Measurements from ENCODE around the gene CEP170. TPM values are rescaled to one million over a fixed set of nuclear protein-coding genes. Genes with fewer than 3 reads are reported as not detected.
A peak's percentile ranks its signal among the peaks of the same experiment; 100 is the strongest.
"Not testable (repeated sequence)": the region's sequence is repeated elsewhere in the genome, so short reads cannot be mapped to it uniquely, and the experiment has no call there.

The CEP170 gene
- total RNA-seq, 1 donor = 207 TPM

DNA sequence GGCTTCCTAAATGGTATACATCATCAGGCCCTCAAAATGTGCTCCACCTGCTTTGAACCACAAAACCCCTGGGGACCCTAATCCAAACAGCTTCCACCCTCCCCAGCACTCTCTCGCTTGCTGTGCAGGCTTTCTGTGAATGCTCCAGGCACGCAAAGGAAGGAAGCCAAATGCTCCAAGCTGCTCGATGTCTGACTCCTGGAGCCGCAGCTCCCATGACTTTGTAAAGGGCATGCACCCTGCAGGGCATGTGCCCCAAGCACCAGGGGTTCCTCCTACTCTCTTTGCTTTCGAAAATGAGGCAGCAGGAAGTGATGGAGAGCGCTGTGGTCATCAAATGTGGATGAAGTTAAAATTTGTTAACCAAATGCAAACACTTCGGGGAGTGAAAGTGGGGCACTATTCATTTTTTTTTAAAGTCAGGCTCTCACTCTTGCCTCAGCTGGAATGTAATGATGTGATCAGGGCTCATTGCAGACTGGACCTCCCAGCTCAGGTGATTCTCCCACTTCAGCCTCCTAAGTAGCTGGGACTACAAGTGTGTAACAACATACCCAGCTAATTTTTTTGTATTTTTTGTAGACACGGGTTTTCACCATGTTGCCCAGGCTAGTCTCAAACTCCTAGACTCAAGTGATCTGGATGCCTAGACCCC, 140.9 kb downstream of the CEP170 start:
- H3K4me3 ChIP-seq (ENCODE audit: low read depth, low read length) = not testable (repeated sequence)
- peak; percentile 86 for DNase-seq (ENCODE audit: low read depth)

DNA sequence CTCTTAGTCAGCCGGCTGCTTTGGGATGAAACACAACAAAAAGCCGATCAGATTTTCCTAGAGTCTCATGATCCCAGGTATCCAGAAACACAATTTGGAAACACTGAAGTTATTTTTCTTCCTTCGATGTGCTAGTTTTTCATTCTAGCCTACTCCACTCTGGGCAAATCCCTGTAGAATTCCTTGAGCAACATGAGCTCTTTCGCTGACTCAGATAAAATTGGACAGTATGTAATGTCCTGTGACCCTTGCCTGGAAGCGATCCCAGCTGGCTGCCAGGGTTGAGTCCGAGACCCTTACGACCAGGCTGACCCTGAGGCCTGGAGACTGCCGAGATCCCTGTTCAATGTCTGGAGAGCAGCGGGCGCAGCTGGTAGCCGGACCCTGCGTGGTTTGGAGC, 147.9 kb downstream of the CEP170 start:
- not testable (repeated sequence) for DNase-seq (ENCODE audit: low read depth); H3K4me3 ChIP-seq (ENCODE audit: low read depth, low read length)

DNA sequence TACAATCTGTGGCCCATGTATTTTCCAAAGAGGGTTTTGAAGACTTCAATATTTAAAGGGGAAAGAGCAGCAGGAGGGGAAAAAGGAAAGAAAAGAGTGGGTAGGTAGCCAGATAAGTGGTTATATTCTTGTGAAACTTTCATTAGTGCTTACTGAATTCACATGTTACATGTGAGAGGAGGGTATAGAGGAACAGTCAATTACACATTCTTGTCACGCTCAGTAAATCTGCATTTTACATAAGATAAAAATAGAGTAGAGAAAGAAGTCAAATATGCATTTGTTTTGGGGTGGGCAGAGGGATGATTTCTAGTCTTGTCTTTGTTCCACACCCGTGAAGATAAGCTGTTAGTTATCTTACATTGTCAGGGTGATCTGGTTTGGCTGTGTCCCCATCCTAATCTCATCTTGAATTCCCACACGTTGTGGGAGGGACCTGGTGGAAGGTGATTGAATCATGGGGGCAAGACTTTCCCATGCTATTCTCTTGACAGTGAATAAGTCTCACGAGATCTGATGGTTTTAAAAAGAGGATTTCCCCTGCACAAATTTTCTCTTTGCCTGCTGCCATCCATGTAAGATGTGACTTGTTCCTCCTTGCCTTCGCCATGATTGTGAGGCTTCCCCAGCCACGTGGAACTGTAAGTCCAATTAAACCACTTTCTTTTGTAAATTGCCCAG, 149.3 kb downstream of the CEP170 start:
- not testable (repeated sequence) for DNase-seq (ENCODE audit: low read depth); H3K4me3 ChIP-seq (ENCODE audit: low read depth, low read length)

DNA sequence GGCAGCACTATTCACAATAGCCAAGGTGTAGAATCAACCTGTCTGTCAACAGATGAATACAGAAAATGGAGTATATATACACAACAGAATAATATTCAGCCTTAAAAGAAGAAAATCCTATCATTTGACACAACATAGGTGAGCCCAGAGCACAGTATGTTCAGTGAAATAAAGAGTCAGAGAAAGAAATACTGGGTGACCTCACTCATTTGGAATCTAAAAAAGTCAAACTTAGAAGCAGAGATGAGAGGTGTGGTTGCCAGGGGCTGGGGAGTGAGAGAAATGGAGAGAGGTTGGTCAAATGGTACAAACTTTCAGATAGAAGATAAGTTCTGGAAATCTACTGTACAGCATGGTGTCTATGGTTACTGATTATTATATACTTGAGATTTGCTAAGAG, 150.0 kb downstream of the CEP170 start:
- not testable (repeated sequence) for DNase-seq (ENCODE audit: low read depth); H3K4me3 ChIP-seq (ENCODE audit: low read depth, low read length)

DNA sequence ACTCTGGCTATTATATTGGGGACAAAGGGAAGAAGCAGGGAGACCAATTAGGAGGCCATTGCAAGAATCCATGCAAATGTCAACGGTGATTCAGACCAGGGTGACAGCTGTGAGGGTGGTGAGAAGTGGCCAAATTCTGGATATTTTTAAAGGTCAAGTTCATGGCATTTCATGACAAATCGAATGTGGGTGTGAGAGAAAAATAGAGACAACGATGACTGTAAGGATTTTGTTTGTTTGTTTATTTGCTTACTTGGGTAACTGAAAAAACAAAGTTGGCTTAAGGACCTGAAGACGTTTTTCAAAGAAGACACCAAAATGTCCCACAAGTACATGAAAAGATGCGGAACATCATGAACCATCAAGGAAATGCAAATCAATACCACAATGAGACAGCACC, 150.6 kb downstream of the CEP170 start:
- not testable (repeated sequence) for H3K4me3 ChIP-seq (ENCODE audit: low read depth, low read length); DNase-seq (ENCODE audit: low read depth)

DNA sequence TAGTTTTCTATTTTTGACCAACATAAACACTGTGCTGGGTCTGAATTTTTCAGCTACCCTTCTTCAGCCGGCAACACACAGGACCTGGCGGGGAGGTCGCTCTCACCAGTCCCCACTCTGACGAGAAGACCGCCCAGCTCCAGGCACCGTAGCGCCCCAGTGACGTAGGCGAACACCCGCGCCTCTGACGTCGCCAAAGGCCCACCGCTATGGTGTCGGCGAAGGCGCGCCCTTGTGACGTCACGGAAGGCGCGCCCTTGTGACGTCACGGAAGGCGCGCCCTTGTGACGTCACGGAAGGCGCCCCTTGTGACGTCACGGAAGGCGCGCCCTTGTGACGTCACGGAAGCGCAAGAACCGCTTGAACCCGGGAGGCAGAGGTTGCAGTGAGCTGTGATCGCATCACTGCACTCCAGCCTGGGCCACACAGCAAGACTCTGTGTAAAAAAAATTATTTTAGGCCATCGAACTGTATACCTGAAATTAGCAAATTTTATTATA, 153.5 kb downstream of the CEP170 start:
- peak; percentile 19 for DNase-seq (ENCODE audit: low read depth)

DNA sequence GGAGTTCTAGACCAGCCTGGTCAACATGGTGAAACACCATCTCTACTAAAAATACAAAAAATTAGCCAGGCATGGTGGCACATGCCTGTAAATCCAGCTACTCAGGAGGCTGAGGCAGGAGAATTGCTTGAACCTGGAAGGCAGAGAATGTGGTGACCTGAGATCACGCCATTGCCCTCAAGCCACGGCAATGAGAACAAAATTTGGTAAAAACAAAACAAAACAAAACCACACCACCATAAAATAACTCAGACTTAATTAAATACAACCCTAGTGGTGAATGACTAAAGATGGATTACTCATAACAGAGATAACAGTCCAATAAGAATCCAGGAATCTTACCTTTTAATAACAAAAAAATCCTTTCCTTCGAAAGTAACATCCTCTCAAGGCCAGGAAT, 167.7 kb downstream of the CEP170 start:
- H3K4me3 ChIP-seq (ENCODE audit: low read depth, low read length); DNase-seq (ENCODE audit: low read depth): not testable (repeated sequence)

More for the DNA sequence above, 153.5 kb downstream of the CEP170 start:
- peak overlapping the region; percentile 33 for H3K4me3 ChIP-seq (ENCODE audit: low read depth, low read length)

Small RNAs within 50 kb of the gene (small RNA-seq; reads per million reads assigned to genes)
- gene RNU6-747P = not detected

Other genes with a start within 250 kb of the CEP170 start
- 69.2 and 95.1 TPM in 2 replicates for gene SDCCAG8, start 760 bp upstream of the CEP170 start, total RNA-seq (ENCODE audit: low replicate concordance)

All from fibroblast of the aortic adventitia (primary cell).